Esophagus squamous epithelium (tissue), 5 donors: ENCODE data around the gene ASMTL. TPM values are rescaled to one million over a fixed set of nuclear protein-coding genes. Genes with fewer than 3 reads are reported as not detected.

ENCODE experiments used
- DNase-seq: peaks from one replicate; lab custom pipeline; 2025; lab: John Stamatoyannopoulos, UW
- H3K27ac ChIP-seq, 4 donors: fragments of 200-600 bp; sonication (generic); one replicate each; pipeline ENCODE4 v1.5.1; 2016 to 2019; ENCODE audit warnings: mild to moderate bottlenecking in 1 of 4
- H3K27me3 ChIP-seq, 4 donors: fragments of 200-600 bp; sonication (generic); 1 replicate in 3 of 4; 2 replicates in 1 of 4; pipeline versions ENCODE4 v1.5.1 to v1.6.0; 2017 to 2021; ENCODE audit warnings: antibody characterized with exemption in 1 of 4
- H3K36me3 ChIP-seq, 3 donors: fragments of 200-600 bp; sonication (generic); one replicate each; pipeline ENCODE4 v1.5.1; 2016 to 2019
- H3K4me1 ChIP-seq, 3 donors: fragments of 200-600 bp; sonication (generic); one replicate each; pipeline ENCODE4 v1.5.1; 2017 to 2019
- H3K4me3 ChIP-seq, 4 donors: fragments of 200-600 bp; sonication (generic); 1 replicate in 3 of 4; 2 replicates in 1 of 4; pipeline ENCODE4 v1.5.1; 2016 to 2019; ENCODE audit warnings: mild to moderate bottlenecking in 2 of 4, moderate library complexity in 1 of 4
- H3K9me3 ChIP-seq, 3 donors: fragments of 200-600 bp; sonication (generic); one replicate each; pipeline ENCODE4 v1.5.1; 2016 to 2019
- POLR2A ChIP-seq, 4 donors: fragments of 450-650 bp; IDR thresholded peaks; one replicate each; pipeline ENCODE4 v1.6.1; 2017; ENCODE audit warnings: antibody characterized with exemption in 4 of 4, mild to moderate bottlenecking in 4 of 4, moderate library complexity in 3 of 4
- WGBS, 2 donors: methylation state at CpG; one replicate each; pipeline ENCODE4 v1.1.5; 2018; 5-methylcytosine and 5-hydroxymethylcytosine counted together
- intact Hi-C: fragments of 100-400 bp; cut with DNase I; formaldehyde crosslinking; loops from one replicate; pipeline ENCODE4 v1.15.0; 2022
- total RNA-seq, 4 donors: library from RNA; depleted of rRNA; stranded (reverse); fragments of >200 nt; gene quantifications; one replicate each; pipeline ENCODE4 v1.1.0, GENCODE V29; 2016
- TF ChIP-seq, protein P1 (sequence below), 6 experiments: fragments of 450-650 bp in 4 of 6; fragments of 200-600 bp in 2 of 6; sonication (generic) in 2 of 6; IDR thresholded peaks; one replicate each; pipeline ENCODE4 v1.5.1; 2016 to 2019; ENCODE audit warnings: antibody characterized with exemption in 6 of 6, mild to moderate bottlenecking in 4 of 6, moderate library complexity in 4 of 6
- donor health status: DM: yes; HTN: yes; CAD: no.

Gene ASMTL
- total RNA-seq, 4 donors from 2014 or later, result 4.4 to 21.4 (median 11.1) TPM

DNA sequence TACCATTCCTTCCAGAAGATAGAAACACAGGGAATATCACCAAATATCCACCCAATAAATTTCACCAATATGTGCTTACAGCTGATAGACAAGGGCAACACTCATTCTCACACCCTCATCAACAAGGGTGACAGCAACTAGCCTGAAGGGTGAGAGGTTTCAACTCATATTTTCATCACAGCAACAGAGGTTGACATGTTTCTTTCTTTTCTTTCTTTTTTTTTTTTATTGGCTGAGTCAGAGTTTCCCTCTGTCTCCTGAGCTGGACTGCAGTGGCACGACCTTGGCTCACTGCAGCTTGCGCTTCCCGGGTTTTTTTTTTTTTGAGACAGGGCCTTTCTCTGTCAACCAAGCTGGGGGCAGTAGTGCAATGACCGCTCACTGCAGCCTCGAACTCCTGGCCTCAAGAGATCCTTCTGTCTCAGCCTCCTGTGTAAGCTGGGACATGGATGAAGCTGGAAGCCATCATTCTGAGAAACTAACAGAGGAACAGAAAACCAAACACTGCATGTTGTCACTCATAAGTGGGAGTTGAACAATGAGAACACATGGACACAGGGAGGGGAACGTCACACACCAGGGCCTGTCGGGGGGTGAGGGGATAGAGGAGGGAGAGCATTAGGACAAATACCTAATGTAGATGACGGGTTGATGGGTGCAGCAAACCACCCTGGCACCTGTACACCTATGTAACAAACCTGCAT is 27.5 kb upstream of the ASMTL start:
- Histone ChIP-seq H3K27ac (no peak overlapping the region), H3K36me3 (no peaks in the 10 kb centered on the region), H3K27me3 (no peaks in the 10 kb centered on the region), H3K4me1 (peaks cover 0 to 12% (median 0%) of the 10 kb centered on the region in 3 donors), H3K9me3 (peaks cover 0 to 8% (median 0%) of the 10 kb centered on the region in 3 donors), H3K4me3 (no peak overlapping the region)
- no peak for DNase-seq
- 53 to 64% methylated on average over 8 of the region's 8 CpGs for WGBS, 2 donors
- TF ChIP-seq POLR2A (IDR thresholded peaks at IDR 0.05), result no peak
- TF ChIP-seq, protein P1, sequence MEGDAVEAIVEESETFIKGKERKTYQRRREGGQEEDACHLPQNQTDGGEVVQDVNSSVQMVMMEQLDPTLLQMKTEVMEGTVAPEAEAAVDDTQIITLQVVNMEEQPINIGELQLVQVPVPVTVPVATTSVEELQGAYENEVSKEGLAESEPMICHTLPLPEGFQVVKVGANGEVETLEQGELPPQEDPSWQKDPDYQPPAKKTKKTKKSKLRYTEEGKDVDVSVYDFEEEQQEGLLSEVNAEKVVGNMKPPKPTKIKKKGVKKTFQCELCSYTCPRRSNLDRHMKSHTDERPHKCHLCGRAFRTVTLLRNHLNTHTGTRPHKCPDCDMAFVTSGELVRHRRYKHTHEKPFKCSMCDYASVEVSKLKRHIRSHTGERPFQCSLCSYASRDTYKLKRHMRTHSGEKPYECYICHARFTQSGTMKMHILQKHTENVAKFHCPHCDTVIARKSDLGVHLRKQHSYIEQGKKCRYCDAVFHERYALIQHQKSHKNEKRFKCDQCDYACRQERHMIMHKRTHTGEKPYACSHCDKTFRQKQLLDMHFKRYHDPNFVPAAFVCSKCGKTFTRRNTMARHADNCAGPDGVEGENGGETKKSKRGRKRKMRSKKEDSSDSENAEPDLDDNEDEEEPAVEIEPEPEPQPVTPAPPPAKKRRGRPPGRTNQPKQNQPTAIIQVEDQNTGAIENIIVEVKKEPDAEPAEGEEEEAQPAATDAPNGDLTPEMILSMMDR (IDR thresholded peaks at IDR 0.05), result no peak
- intact Hi-C loops, result no loop called here

DNA sequence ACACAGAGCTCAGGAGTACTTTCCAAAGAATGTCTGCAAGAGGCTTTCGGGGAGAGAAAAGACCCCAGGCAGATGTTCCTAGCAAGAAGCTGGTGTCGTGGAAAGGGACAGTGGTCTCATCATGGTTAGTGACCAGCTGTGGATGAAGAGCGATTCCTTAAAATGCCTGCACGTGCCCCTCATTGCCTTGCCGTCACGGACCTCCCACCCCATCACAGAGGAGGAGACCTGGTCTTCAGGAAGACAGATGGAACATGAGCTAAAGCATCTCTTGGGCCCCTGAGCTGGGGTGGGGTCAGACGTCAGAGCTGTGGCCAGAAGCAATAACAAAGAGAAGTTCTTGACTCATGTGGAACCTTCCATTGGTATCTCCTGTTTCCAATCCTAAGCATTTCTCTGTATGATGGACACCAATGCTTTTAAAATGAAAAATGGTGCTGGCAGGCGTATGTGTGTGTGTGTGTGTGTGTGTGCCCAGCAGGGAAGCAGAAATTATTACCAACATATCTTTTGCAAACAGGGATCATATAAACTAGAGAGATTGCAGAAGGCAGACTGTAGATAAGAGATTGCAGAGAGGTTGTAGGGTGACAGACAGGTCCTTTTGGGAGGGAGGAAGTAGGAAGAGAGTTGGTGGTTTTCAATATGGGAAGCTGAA is 25.2 kb upstream of the ASMTL start:
- no peak overlapping the region for H3K27ac ChIP-seq
- no peak overlapping the region for H3K4me3 ChIP-seq
- TF ChIP-seq, protein P1 (IDR thresholded peaks at IDR 0.05), result no peak
- no peak for TF ChIP-seq POLR2A (IDR thresholded peaks at IDR 0.05)
- intact Hi-C loops, result no loop called here
- H3K4me1 ChIP-seq, result peaks cover 0 to 12% (median 0%) of the 10 kb centered on the region in 3 donors
- peaks cover 0 to 8% (median 0%) of the 10 kb centered on the region in 3 donors for H3K9me3 ChIP-seq
- no peaks in the 10 kb centered on the region for H3K27me3 ChIP-seq
- no peak for DNase-seq
- WGBS, 2 donors, result 65 to 77% methylated on average over 7 to 8 of the region's 8 CpGs
- H3K36me3 ChIP-seq, result no peaks in the 10 kb centered on the region

DNA sequence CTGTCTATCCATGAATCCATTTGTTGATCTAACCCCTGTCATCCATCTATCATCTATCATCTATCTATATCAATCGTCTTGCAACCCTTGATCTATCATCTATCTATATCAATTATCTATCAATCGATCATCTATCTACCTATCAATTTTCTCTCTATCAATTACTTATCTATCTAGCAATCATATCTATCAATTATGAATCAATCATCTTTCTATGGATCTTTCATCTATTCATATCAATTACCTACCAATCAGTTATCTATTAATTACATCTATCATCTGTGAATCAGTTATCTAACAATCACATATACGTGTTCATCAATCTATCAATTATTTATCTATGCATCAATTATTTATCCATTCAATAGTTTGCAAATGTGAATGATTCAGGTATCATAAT is 24.5 kb upstream of the ASMTL start:
- no peak overlapping the region for H3K4me3 ChIP-seq
- WGBS, 2 donors, result 48 to 77% methylated on average over 3 of the region's 3 CpGs
- intact Hi-C loops, result no loop called here
- TF ChIP-seq POLR2A (IDR thresholded peaks at IDR 0.05), result no peak
- TF ChIP-seq, protein P1 (IDR thresholded peaks at IDR 0.05), result no peak
- H3K4me1 ChIP-seq, result peaks cover 0 to 12% (median 0%) of the 10 kb centered on the region in 3 donors
- no peak overlapping the region for H3K27ac ChIP-seq
- no peak for DNase-seq
- H3K9me3 ChIP-seq, result peaks cover 0 to 8% (median 0%) of the 10 kb centered on the region in 3 donors
- no peaks in the 10 kb centered on the region for H3K36me3 ChIP-seq
- no peaks in the 10 kb centered on the region for H3K27me3 ChIP-seq

DNA sequence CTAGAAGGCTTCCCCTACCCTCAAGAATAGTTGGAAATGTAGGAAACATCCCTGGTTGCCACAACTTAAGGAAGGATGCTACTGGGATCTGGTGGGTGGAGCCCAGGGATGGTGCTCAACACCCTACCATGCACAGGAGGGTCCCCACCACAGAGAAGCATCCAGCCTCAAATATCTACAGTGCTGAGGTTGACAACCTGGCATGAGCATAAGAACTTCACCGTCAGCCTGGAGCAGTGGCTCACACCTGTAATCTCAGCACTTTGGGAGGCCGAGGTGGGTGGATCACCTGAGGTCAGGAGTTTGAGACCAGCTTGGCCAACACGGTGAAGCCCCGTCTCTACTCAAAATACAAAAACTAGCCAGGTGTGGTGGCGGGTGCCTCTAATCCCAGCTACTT is 24.0 kb upstream of the ASMTL start:
- Histone ChIP-seq H3K4me1 (peaks cover 0 to 8% (median 0%) of the 10 kb centered on the region in 3 donors), H3K27ac (no peak overlapping the region), H3K27me3 (no peaks in the 10 kb centered on the region), H3K36me3 (no peaks in the 10 kb centered on the region), H3K9me3 (peaks cover 0 to 8% (median 0%) of the 10 kb centered on the region in 3 donors), H3K4me3 (no peak overlapping the region)
- intact Hi-C loops, result no loop called here
- WGBS, 2 donors, result 84% methylated on average over 4 of the region's 5 CpGs; no CpG with 5 or more reads in 1 of the 2 donors
- no peak for DNase-seq
- TF ChIP-seq, protein P1 (IDR thresholded peaks at IDR 0.05), result no peak
- TF ChIP-seq POLR2A (IDR thresholded peaks at IDR 0.05), result no peak

DNA sequence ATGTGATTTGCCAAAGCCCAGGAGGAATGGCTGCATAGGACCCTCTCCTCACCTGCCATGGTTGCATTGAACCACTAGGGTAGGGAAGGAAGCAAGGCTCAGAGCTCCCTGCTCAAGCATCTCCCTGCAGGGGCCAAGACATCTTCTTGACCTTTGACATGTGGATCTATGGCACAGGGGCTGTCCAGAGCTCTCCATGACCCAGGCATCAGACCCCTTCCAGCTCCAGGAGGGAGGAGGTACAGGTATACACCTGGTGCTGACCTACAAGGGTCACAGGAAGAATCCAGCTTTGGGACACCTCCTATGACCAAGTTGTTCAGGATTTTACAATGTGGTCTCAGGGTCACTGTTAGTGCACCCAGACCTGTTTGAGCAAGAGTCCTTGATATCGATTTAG is 23.2 kb upstream of the ASMTL start:
- H3K36me3 ChIP-seq, result no peaks in the 10 kb centered on the region
- H3K9me3 ChIP-seq, result peaks cover 0 to 8% (median 0%) of the 10 kb centered on the region in 3 donors
- no peak for DNase-seq
- no peak overlapping the region for H3K4me3 ChIP-seq
- no peak overlapping the region for H3K27ac ChIP-seq
- 83 to 93% methylated on average over 1 of the region's 1 CpG for WGBS, 2 donors
- no peak for TF ChIP-seq POLR2A (IDR thresholded peaks at IDR 0.05)
- TF ChIP-seq, protein P1 (IDR thresholded peaks at IDR 0.05), result no peak
- intact Hi-C loops, result no loop called here
- H3K4me1 ChIP-seq, result no peaks in the 10 kb centered on the region
- H3K27me3 ChIP-seq, result no peaks in the 10 kb centered on the region
